ENCODE results near the gene NHLH1.
A peak's percentile ranks its signal among the peaks of the same experiment; 100 is the strongest.

Gene NHLH1

DNA sequence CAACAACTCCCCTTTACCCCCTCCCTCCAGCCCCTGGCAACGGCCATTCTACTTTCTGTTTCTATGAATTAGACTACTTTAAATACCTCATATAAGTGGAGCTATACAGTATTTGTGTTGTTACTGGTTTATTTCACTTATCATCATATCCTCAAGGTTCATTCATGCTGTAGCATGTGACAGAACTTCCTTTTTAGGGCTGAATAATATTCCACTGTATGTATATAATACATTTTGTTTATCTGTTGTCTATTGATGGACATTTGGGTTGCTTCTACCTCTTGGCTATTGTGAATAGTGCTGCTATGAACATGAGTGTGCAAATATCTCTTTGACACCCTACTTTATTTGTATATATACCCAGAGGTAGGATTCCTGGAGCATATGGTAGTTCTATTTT is 2.2 kb downstream of the NHLH1 start:
- CTCF ChIA-PET: interaction anchor here (1.3 to 26.0 kb wide), 5 partner anchors 8 to 77 kb away, joined by 3 to 437 read pairs (median 7); no protein-coding TSS in a partner anchor

DNA sequence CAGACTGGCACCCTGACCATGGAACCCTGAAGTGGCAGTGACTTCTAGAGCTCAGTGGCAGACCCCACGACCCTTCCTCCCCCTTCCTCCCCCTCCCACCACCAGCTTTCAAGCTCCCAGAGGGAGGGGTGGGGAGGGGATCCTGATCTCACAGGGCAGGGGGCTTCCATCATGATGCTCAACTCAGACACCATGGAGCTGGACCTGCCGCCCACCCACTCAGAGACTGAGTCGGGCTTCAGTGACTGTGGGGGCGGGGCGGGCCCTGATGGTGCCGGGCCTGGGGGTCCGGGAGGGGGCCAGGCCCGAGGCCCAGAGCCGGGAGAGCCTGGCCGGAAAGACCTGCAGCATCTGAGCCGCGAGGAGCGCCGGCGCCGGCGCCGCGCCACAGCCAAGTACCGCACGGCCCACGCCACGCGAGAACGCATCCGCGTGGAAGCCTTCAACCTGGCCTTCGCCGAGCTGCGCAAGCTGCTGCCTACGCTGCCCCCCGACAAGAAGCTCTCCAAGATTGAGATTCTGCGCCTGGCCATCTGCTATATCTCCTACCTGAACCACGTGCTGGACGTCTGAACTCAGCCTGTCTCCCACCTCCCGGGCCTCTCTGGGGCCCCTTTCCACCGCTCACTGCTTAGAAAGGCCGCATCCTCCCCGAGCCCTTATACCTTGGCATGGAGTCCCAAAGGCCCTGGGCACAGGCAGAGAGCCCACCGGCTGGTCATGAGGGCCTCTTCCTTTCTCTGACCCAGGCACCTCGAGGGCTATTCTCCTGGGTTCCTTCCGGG is 3.9 kb downstream of the NHLH1 start:
- no peaks in the 10 kb centered on the region for H3K27me3 ChIP-seq (replicated peaks in 2 of 5; ENCODE audit: control insufficient read depth in 4 of 5, insufficient read depth in 5 of 5, low read length in 4 of 5)
- 95% methylated on average over 38 of the region's 42 CpGs for WGBS (ENCODE audit: insufficient coverage)
- H3K9me3 ChIP-seq (ENCODE audit: control extremely low read depth in 1 of 5, control insufficient read depth in 4 of 5, insufficient read depth in 2 of 5, low read depth in 1 of 5, low read length in 4 of 5): no peaks in the 10 kb centered on the region
- no peak overlapping the region for H3K4me3 ChIP-seq (ENCODE audit: control insufficient read depth in 1 of 7, extremely low read depth in 1 of 7, insufficient read depth in 4 of 7, low read depth in 2 of 7, low read length in 6 of 7)
- H3K27ac ChIP-seq (ENCODE audit: insufficient read depth in 1 of 2, low read depth in 1 of 2, low read length in 2 of 2, poor library complexity in 1 of 2, severe bottlenecking in 2 of 2): no peak overlapping the region
- ChIA-PET CTCF (interaction anchor here (0.9 to 14.4 kb wide), 2 partner anchors 14 to 178 kb away, joined by 3 to 437 read pairs; partner anchors contain the start of gene NHLH1), POLR2A (no interaction called here)
- DNase-seq: no peak
- H3K36me3 ChIP-seq (ENCODE audit: control insufficient read depth in 4 of 4, insufficient read depth in 4 of 4, low read length in 3 of 4): no peaks in the 10 kb centered on the region
- peaks cover 5 to 33% (median 26%) of the 10 kb centered on the region in 4 experiments for H3K4me1 ChIP-seq (ENCODE audit: control extremely low read depth in 1 of 4, control insufficient read depth in 4 of 4, insufficient read depth in 4 of 4, low read length in 3 of 4)

More for the DNA sequence above, 2.2 kb downstream of the NHLH1 start:
- Histone ChIP-seq H3K9me3 (ENCODE audit: control extremely low read depth in 1 of 5, control insufficient read depth in 4 of 5, insufficient read depth in 2 of 5, low read depth in 1 of 5, low read length in 4 of 5) (no peaks in the 10 kb centered on the region), H3K27me3 (replicated peaks in 2 of 5; ENCODE audit: control insufficient read depth in 4 of 5, insufficient read depth in 5 of 5, low read length in 4 of 5) (no peaks in the 10 kb centered on the region), H3K36me3 (ENCODE audit: control insufficient read depth in 4 of 4, insufficient read depth in 4 of 4, low read length in 3 of 4) (no peaks in the 10 kb centered on the region), H3K4me1 (ENCODE audit: control extremely low read depth in 1 of 4, control insufficient read depth in 4 of 4, insufficient read depth in 4 of 4, low read length in 3 of 4) (peaks cover 2 to 17% (median 13%) of the 10 kb centered on the region in 4 experiments), H3K27ac (ENCODE audit: insufficient read depth in 1 of 2, low read depth in 1 of 2, low read length in 2 of 2, poor library complexity in 1 of 2, severe bottlenecking in 2 of 2) (no peak overlapping the region), H3K4me3 (ENCODE audit: control insufficient read depth in 1 of 7, extremely low read depth in 1 of 7, insufficient read depth in 4 of 7, low read depth in 2 of 7, low read length in 6 of 7) (no peak overlapping the region)
- DNase-seq: peak in 1 of 3 donors; percentile 8
- WGBS (ENCODE audit: insufficient coverage): no CpG with 5 or more reads among the region's 1 CpG
- POLR2A ChIA-PET: no interaction called here

DNA sequence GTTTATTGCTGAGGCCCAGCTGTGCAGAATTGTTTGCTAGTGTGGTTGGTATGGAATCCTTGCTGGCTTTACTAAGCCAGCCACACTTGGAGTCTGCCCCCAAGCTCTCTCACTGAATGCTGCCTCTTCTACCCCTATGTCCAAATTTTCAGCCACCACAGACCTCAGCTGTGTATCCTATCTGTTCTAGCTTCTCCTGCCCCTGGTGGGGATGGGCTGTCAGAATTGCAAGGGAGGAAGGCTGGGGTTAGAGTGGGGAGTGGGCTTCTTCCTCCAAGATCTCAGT is 4.4 kb downstream of the NHLH1 start:
- Histone ChIP-seq H3K36me3 (ENCODE audit: control insufficient read depth in 4 of 4, insufficient read depth in 4 of 4, low read length in 3 of 4) (no peaks in the 10 kb centered on the region), H3K27ac (ENCODE audit: insufficient read depth in 1 of 2, low read depth in 1 of 2, low read length in 2 of 2, poor library complexity in 1 of 2, severe bottlenecking in 2 of 2) (no peak overlapping the region), H3K9me3 (ENCODE audit: control extremely low read depth in 1 of 5, control insufficient read depth in 4 of 5, insufficient read depth in 2 of 5, low read depth in 1 of 5, low read length in 4 of 5) (no peaks in the 10 kb centered on the region), H3K4me1 (ENCODE audit: control extremely low read depth in 1 of 4, control insufficient read depth in 4 of 4, insufficient read depth in 4 of 4, low read length in 3 of 4) (peaks cover 6 to 38% (median 32%) of the 10 kb centered on the region in 4 experiments), H3K27me3 (replicated peaks in 2 of 5; ENCODE audit: control insufficient read depth in 4 of 5, insufficient read depth in 5 of 5, low read length in 4 of 5) (no peaks in the 10 kb centered on the region), H3K4me3 (ENCODE audit: control insufficient read depth in 1 of 7, extremely low read depth in 1 of 7, insufficient read depth in 4 of 7, low read depth in 2 of 7, low read length in 6 of 7) (no peak overlapping the region)
- DNase-seq: no peak
- ChIA-PET CTCF (interaction anchor here (14.4 kb wide), 1 partner anchor 15 kb away, joined by 437 read pairs; the partner anchor contains the start of gene NHLH1), POLR2A (no interaction called here)

DNA sequence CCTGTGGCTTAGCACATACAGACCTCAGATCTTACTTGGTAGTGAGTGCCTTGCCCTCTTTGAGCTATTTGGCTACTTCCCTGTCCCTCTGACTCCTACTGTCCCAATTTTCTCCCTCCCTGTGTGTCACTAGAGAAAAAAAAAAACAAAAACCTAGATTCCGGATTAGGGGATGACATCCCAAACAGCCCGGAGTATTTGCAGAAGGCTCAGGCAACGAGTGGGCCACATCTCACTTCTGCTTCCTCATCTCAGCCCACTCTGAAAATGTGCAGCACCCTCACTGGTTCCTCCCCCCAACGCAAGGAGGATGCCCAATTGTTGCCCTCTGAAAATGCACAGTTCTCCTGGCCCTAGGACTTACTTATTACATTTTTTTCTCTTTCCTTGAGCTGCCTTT is 4.9 kb downstream of the NHLH1 start:
- no peak overlapping the region for H3K27ac ChIP-seq (ENCODE audit: insufficient read depth in 1 of 2, low read depth in 1 of 2, low read length in 2 of 2, poor library complexity in 1 of 2, severe bottlenecking in 2 of 2)
- H3K9me3 ChIP-seq (ENCODE audit: control extremely low read depth in 1 of 5, control insufficient read depth in 4 of 5, insufficient read depth in 2 of 5, low read depth in 1 of 5, low read length in 4 of 5): no peaks in the 10 kb centered on the region
- H3K36me3 ChIP-seq (ENCODE audit: control insufficient read depth in 4 of 4, insufficient read depth in 4 of 4, low read length in 3 of 4): no peaks in the 10 kb centered on the region
- ChIA-PET CTCF (interaction anchor here (14.4 kb wide), 1 partner anchor 15 kb away, joined by 437 read pairs; the partner anchor contains the start of gene NHLH1), POLR2A (no interaction called here)
- no peak overlapping the region for H3K4me3 ChIP-seq (ENCODE audit: control insufficient read depth in 1 of 7, extremely low read depth in 1 of 7, insufficient read depth in 4 of 7, low read depth in 2 of 7, low read length in 6 of 7)
- DNase-seq: peak in 1 of 3 donors; percentile 13
- no peaks in the 10 kb centered on the region for H3K27me3 ChIP-seq (replicated peaks in 2 of 5; ENCODE audit: control insufficient read depth in 4 of 5, insufficient read depth in 5 of 5, low read length in 4 of 5)
- H3K4me1 ChIP-seq (ENCODE audit: control extremely low read depth in 1 of 4, control insufficient read depth in 4 of 4, insufficient read depth in 4 of 4, low read length in 3 of 4): peaks cover 8 to 40% (median 34%) of the 10 kb centered on the region in 4 experiments
- 80% methylated on average over 4 of the region's 4 CpGs for WGBS (ENCODE audit: insufficient coverage)

DNA sequence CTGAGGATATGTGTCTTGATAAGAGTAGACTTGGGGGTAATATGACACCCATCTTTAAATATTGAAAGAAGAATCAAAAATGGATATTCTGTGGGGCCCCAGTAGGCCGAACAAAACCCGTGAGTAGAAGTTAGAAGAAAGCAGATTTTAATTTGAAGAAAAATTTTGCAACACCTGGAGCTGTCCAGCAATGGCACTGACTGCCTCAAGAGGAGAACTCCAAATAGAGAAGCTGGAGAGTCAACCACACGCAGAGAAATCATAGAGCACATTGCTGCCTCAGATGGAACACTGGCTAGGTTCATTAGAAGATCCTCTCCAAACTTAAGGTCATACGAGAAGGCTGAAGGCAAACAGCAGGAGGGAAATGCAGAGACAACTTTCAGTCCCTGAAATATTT is 6.8 kb downstream of the NHLH1 start:
- DNase-seq: peak in 2 of 3 donors; percentile 19 to 31
- POLR2A ChIA-PET: no interaction called here
- H3K9me3 ChIP-seq (ENCODE audit: control extremely low read depth in 1 of 5, control insufficient read depth in 4 of 5, insufficient read depth in 2 of 5, low read depth in 1 of 5, low read length in 4 of 5): no peaks in the 10 kb centered on the region

DNA sequence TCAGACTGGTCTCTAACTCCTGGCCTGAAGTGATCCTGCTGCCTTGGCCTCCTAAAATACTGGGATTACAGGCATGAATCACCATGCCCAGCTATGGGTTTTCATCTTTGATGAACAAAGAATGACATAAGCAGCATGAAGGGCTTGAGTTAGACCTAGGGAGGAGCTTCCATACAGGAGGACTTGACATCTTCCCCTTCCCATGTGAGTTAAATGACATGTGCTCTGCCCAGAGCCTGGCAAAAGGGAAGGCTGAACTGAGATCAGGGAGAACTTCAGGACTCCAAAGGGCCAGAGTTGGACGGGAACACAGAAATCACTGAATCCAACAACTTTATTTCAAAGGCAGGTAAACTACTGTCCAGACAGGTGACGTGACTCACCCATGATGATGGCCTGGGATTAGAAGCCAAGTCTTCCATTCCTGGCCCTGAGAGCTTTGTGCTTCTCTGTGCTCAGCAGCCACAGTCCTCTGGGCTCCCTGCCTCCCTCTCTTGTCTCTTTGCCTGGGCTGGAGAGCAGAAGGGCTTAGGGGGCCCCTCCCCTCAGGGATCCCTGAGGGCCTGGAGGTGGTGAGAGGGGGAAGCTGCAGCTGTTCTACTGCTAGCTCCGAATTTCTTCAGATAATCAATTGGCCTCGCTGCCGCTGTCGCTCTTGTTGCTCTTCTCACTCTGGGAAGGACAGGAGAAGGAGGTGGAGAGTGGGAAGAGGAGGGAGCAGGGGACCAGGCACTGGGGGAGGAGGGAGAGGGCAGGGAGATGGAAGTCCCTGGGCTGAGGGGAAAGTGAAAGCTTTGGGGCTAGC is 7.6 kb downstream of the NHLH1 start:
- Histone ChIP-seq H3K36me3 (ENCODE audit: control insufficient read depth in 4 of 4, insufficient read depth in 4 of 4, low read length in 3 of 4) (no peaks in the 10 kb centered on the region), H3K9me3 (ENCODE audit: control extremely low read depth in 1 of 5, control insufficient read depth in 4 of 5, insufficient read depth in 2 of 5, low read depth in 1 of 5, low read length in 4 of 5) (no peaks in the 10 kb centered on the region), H3K27me3 (replicated peaks in 2 of 5; ENCODE audit: control insufficient read depth in 4 of 5, insufficient read depth in 5 of 5, low read length in 4 of 5) (no peaks in the 10 kb centered on the region), H3K4me1 (ENCODE audit: control extremely low read depth in 1 of 4, control insufficient read depth in 4 of 4, insufficient read depth in 4 of 4, low read length in 3 of 4) (peaks cover 5 to 24% (median 20%) of the 10 kb centered on the region in 4 experiments), H3K4me3 (ENCODE audit: control insufficient read depth in 1 of 7, extremely low read depth in 1 of 7, insufficient read depth in 4 of 7, low read depth in 2 of 7, low read length in 6 of 7) (no peak overlapping the region), H3K27ac (ENCODE audit: insufficient read depth in 1 of 2, low read depth in 1 of 2, low read length in 2 of 2, poor library complexity in 1 of 2, severe bottlenecking in 2 of 2) (no peak overlapping the region)
- 92% methylated on average over 6 of the region's 6 CpGs for WGBS (ENCODE audit: insufficient coverage)
- CTCF ChIA-PET: interaction anchor here (0.6 to 14.4 kb wide), 5 partner anchors 18 to 114 kb away, joined by 3 to 437 read pairs (median 4); partner anchors contain the start of gene NHLH1
- DNase-seq: peak in 2 of 3 donors; percentile 16 to 31
- POLR2A ChIA-PET: no interaction called here

More for the DNA sequence above, 6.8 kb downstream of the NHLH1 start:
- Histone ChIP-seq H3K27me3 (replicated peaks in 2 of 5; ENCODE audit: control insufficient read depth in 4 of 5, insufficient read depth in 5 of 5, low read length in 4 of 5) (no peaks in the 10 kb centered on the region), H3K4me3 (ENCODE audit: control insufficient read depth in 1 of 7, extremely low read depth in 1 of 7, insufficient read depth in 4 of 7, low read depth in 2 of 7, low read length in 6 of 7) (no peak overlapping the region), H3K27ac (ENCODE audit: insufficient read depth in 1 of 2, low read depth in 1 of 2, low read length in 2 of 2, poor library complexity in 1 of 2, severe bottlenecking in 2 of 2) (no peak overlapping the region), H3K36me3 (ENCODE audit: control insufficient read depth in 4 of 4, insufficient read depth in 4 of 4, low read length in 3 of 4) (no peaks in the 10 kb centered on the region), H3K4me1 (ENCODE audit: control extremely low read depth in 1 of 4, control insufficient read depth in 4 of 4, insufficient read depth in 4 of 4, low read length in 3 of 4) (peaks cover 5 to 24% (median 21%) of the 10 kb centered on the region in 4 experiments)
- 98% methylated on average over 4 of the region's 4 CpGs for WGBS (ENCODE audit: insufficient coverage)
- CTCF ChIA-PET: interaction anchor here (0.6 to 14.4 kb wide), 4 partner anchors 11 to 182 kb away, joined by 3 to 437 read pairs (median 32); partner anchors contain the start of gene NHLH1
